Endometrium (tissue), 2 donors: ENCODE data around the gene LILRB3.
"Not testable (repeated sequence)": the region's sequence is repeated elsewhere in the genome, so short reads cannot be mapped to it uniquely, and the experiment has no call there.

Source experiments
- FAIRE-seq: peaks from 2 replicates; lab custom pipeline; 2012; peaks lifted over from hg19 to GRCh38; lab: Jason Lieb, UNC
- donor health status: control.
- donor health status: control.

The LILRB3 gene

GRCh38 chr19:54222474-54223276 is at the start of gene LILRB3:
Gene LILRB3, minus strand, starts transcription at chr19:54223007. Its CDS starts 31 bp downstream, at chr19:54222976.
- FAIRE-seq: not testable (repeated sequence)

GRCh38 chr19:54272181-54272580 is 49.4 kb upstream of the LILRB3 start:
- FAIRE-seq: not testable (repeated sequence)

- not testable (repeated sequence) for FAIRE-seq
These were observed 48.8 kb upstream of the LILRB3 start for GRCh38 chr19:54271587-54271986.

GRCh38 chr19:54271106-54271505 is 48.3 kb upstream of the LILRB3 start:
- FAIRE-seq: no peak

GRCh38 chr19:54268936-54269335 is 46.1 kb upstream of the LILRB3 start:
- FAIRE-seq: no peak

- FAIRE-seq: no peak
These were observed 43.3 kb upstream of the LILRB3 start for GRCh38 chr19:54266133-54266532.

GRCh38 chr19:54262470-54262869 is 39.7 kb upstream of the LILRB3 start:
- no peak for FAIRE-seq

GRCh38 chr19:54262066-54262465 is 39.3 kb upstream of the LILRB3 start:
- FAIRE-seq: no peak

GRCh38 chr19:54257116-54257480 is 34.3 kb upstream of the LILRB3 start, which contains the start of gene LILRB5:
Gene LILRB5, minus strand, starts transcription at chr19:54257273. Its CDS starts 80 bp downstream, at chr19:54257193.
- FAIRE-seq: no peak

GRCh38 chr19:54256250-54257115 is 33.7 kb upstream of the LILRB3 start:
- no peak for FAIRE-seq

- no peak for FAIRE-seq
These were observed 32.4 kb upstream of the LILRB3 start for GRCh38 chr19:54255105-54255775.

GRCh38 chr19:54254195-54254906 is 31.5 kb upstream of the LILRB3 start:
- FAIRE-seq: no peak

- FAIRE-seq: no peak
These were observed 30.8 kb upstream of the LILRB3 start for GRCh38 chr19:54253331-54254194.

- FAIRE-seq: no peak
These were observed 30.0 kb upstream of the LILRB3 start for GRCh38 chr19:54252845-54253244.

- FAIRE-seq: no peak
These were observed 29.4 kb upstream of the LILRB3 start for GRCh38 chr19:54252243-54252642.

GRCh38 chr19:54248016-54248601 is 25.3 kb upstream of the LILRB3 start:
- FAIRE-seq: no peak

GRCh38 chr19:54247106-54247930 is 24.5 kb upstream of the LILRB3 start:
- FAIRE-seq: no peak

GRCh38 chr19:54245936-54246335 is 23.1 kb upstream of the LILRB3 start:
- no peak for FAIRE-seq

- FAIRE-seq: not testable (repeated sequence)
These were observed 21.0 kb upstream of the LILRB3 start for GRCh38 chr19:54243809-54244208.
